GM21360 (cell line): ENCODE data around the gene SNURF.
"Not testable (repeated sequence)": the region's sequence is repeated elsewhere in the genome, so short reads cannot be mapped to it uniquely, and the experiment has no call there.

Experiments
- ATAC-seq: cut with Tn5 transposase; IDR thresholded peaks from one replicate; pipeline ENCODE4 v1.9.1; 2021; ENCODE audit warnings: mild to moderate bottlenecking, moderate library complexity; ENCODE audit not compliant: unreplicated experiment

SNURF gene

DNA sequence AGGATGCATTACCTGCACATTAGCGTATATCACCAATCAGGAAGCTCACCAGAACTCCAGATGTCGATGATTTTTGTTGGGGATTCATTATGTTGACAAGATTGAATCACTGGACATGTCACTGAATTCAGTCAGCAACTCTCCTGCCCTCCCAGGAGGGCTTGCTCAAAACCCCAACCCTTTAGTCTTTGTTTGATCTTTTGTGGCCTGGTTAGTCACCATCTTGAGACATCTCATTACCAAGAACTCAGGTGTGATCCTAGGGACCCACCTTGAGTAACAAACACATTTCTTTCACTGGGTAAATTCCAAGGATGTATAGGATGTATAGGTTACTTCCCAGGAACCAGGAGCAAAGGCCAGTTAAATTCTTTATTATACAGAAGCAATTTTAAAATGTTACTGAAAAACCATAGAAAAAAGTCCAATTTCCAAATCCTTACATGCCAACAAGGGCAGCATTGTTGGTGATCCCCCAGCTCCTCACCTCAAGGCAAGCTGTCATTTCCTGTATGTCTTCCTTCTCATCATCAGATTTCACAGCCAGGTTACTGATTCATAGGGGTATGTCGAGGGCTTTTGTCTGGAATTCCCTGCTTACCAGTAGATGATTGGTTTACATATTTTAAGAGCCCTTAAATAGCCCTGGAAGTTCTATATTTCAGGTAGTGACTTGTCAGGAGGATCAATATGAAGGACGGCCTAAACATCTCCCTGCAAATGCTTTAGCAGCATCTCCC is 11.7 kb downstream of the SNURF start:
- ATAC-seq, result no peak

DNA sequence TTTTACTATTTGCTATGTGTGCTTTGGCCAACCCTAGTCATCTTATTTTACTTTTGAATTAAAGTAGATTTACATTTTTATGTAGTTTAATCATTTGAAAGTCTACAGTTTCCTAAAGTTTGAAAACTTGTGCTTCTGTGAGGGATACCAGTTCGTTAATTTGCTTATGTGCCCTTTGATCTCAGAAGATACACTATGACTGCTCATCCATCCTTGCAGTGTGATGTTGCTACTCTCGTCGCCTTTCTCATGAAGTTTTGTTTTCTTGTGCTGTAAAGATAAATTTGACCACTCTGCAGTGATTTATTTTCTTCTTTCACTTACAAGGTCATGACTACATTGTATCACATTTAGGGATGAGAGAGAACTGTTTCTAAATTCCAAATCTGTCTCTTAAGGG is 16.3 kb downstream of the SNURF start:
- ATAC-seq, result no peak

DNA sequence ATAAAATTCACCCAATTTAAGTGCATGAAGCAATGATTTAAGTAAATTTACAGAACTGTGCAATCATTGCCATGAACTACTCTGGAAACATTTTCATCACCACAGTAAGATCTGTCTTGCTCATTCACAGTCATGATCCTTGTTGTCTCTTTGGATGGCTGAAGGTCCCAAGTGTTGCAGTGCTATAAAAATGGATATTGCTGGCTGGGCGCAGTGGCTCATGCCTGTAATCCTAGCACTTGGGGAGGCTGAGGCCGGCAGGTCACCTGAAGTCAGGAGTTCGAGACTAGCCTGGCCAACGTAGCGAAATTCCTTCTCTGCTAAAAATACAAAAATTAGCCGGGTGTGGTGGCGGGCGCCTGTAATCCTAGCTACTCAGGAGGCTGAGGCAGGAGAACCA is 17.0 kb downstream of the SNURF start:
- ATAC-seq, result no peak

DNA sequence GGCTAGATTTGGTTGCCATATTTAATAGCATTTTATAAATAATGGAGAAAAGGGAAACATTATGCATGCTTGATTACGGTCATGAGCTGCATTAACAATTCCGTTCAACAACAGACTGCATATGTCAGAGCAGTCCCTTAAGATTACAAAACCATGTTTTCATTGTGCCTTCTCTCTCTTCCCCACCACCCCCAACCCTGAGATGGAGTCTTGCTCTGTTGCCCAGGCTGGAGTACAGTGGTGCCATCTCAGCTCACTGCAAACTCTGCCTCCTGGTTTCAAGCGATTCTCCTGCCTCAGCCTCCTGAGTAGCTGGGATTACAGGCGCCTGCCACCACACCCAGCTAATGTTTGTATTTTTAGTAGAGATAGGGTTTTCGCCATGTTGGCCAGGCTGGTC is 17.9 kb downstream of the SNURF start:
- ATAC-seq, result not testable (repeated sequence)

DNA sequence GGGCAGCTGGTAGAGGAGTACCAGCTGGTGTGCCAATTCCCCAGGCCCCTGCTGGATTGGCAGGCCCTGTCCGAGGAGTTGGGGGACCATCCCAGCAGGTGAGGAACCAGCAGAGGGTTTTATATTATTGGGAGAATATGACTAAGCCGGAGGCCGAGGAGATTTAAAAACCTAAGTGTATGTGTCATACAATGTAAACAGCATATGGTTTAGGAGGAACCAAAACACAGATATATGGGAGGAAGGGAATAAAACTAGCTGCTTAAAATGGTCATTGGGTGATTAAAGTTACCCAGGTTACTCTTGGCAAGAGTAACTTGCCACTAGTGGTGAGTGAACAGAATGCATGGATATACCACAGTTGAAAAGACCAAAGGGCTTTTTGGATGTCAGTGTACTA is 22.1 kb downstream of the SNURF start:
- no peak for ATAC-seq

DNA sequence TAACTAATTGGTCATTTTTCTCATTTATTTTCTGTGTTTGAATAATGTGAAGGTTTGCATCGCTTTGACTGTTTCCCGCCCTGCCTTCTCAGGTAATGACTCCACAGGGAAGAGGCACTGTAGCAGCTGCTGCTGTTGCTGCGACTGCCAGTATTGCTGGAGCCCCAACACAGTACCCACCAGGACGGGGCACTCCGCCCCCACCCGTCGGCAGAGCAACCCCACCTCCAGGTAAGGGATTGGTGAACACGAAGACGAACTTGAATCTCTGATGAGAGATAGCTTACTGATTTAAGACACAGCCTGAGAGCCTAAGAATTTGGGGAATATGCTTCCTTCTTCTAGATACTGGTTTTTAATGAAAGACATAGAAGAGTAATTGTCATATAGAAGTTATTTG is 22.9 kb downstream of the SNURF start:
- no peak for ATAC-seq

DNA sequence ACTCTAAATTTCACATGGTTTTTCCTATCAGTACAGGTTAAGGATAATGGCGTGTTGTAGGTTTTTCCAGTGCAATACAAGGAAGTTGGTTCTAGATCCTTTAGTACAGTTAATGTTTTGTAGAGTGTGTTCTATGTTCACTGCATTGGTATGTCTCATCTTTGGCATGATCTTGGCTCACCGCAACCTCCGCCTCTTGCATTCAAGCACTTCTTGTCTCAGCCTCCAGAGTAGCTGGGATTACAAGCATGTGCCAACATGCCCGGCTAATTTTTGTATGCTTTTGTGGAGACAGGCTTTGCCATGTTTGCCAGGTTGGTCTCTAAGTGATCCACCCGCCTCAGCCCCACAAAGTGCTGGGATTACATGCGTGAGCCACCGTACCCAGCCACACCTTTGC is 30.4 kb downstream of the SNURF start:
- no peak for ATAC-seq

DNA sequence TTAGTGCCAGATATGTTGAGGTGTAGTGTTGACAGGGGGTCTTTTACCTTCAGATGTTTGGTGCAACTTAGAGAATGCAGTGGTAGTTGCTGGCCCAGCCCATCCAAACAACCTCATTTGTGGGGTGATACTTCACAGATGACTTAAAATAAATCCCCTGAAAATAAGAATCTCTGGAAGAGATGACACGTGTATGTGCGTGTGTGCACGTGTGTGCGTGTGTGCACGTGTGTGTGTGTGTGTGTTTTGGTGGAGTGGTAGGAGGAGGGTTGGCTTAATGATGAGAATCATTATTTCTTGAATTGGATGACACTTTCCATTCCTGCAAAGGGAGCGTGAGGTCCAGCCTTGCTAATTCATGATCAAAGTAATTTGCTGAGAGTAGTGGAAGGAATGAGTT is 31.9 kb downstream of the SNURF start:
- no peak for ATAC-seq
